A549 (cell line): Measurements from ENCODE around the gene MAP3K7CL. TPM values are rescaled to one million over a fixed set of nuclear protein-coding genes. Genes with fewer than 3 reads are reported as not detected.

Experiments
- ATAC-seq, 2 experiments: fragments of 200-7000 bp in 1 of 2; fragments of >200 bp in 1 of 2; cut with Nextera tagmentation in 1 of 2; cut with Tn5 transposase in 1 of 2; 3 replicates each; pipeline versions ENCODE4 v1.8.0 to v1.9.1; 2018 to 2020; ENCODE audit warnings: mild to moderate bottlenecking in 1 of 2, moderate library complexity in 1 of 2
- CTCF ChIA-PET: fragments of 300-600 bp; sonication (Branson Sonifier 250); formaldehyde crosslinking; extraction: SDS; loops from one replicate; lab custom pipeline; 2021; ENCODE audit warnings: antibody characterized with exemption, inconsistent platforms; lab: Yijun Ruan, JAX
- POLR2A ChIA-PET: fragments of 350-600 bp; formaldehyde crosslinking; extraction: SDS; loops from one replicate; lab custom pipeline; 2021; ENCODE audit warnings: antibody characterized with exemption, inconsistent platforms; lab: Yijun Ruan, JAX
- DNase-seq, 2 experiments: peaks; one replicate each; pipeline versions ENCODE4 v3.0.0 to v3.0.0-alpha.2; 2011 to 2016; ENCODE audit warnings: low read depth in 1 of 2, low spot score in 1 of 2
- FAIRE-seq: peaks from 2 replicates; lab custom pipeline; 2011; peaks lifted over from hg19 to GRCh38; lab: Jason Lieb, UNC
- H3K27ac ChIP-seq, 2 experiments: fragments of >200 bp; sonication (Bioruptor Twin); formaldehyde crosslinking; 3 replicates each; pipeline ENCODE4 v1.5.1; 2016 to 2017
- H3K4me1 ChIP-seq: fragments of >200 bp; sonication (Bioruptor Twin); formaldehyde crosslinking; 3 replicates; pipeline ENCODE4 v1.6.1; 2016
- H3K4me2 ChIP-seq: fragments of >200 bp; sonication (Bioruptor Twin); formaldehyde crosslinking; 3 replicates; pipeline ENCODE4 v1.6.1; 2016
- H3K4me3 ChIP-seq: fragments of >200 bp; sonication (Bioruptor Twin); formaldehyde crosslinking; 3 replicates; pipeline ENCODE4 v1.5.1; 2016
- H3K9me3 ChIP-seq: fragments of >200 bp; sonication (Bioruptor Twin); formaldehyde crosslinking; 3 replicates; pipeline ENCODE4 v1.6.1; 2016
- CBX2 ChIP-seq: fragments of 200-600 bp; sonication (generic); IDR thresholded peaks from 2 replicates; pipeline ENCODE4 v1.6.1; 2016; ENCODE audit warnings: low read depth, mild to moderate bottlenecking, borderline replicate concordance
- CBX8 ChIP-seq: fragments of 200-600 bp; sonication (generic); IDR thresholded peaks from 2 replicates; pipeline ENCODE4 v1.6.1; 2016
- EP300 ChIP-seq, 2 experiments: fragments of >200 bp; sonication (Bioruptor Twin); formaldehyde crosslinking; IDR thresholded peaks; 2 replicates in 1 of 2; 3 replicates in 1 of 2; pipeline ENCODE4 v1.6.1; 2016 to 2017
- HDAC2 ChIP-seq: fragments of 200-600 bp; sonication (generic); IDR thresholded peaks from 2 replicates; pipeline ENCODE4 v1.6.1; 2016
- HOXB5 ChIP-seq: fragments of 250-450 bp; sonication (Bioruptor Pico); IDR thresholded peaks from 2 replicates; pipeline ENCODE4 v1.5.0; 2020; ENCODE audit warnings: mild to moderate bottlenecking, moderate library complexity
- JUNB ChIP-seq: fragments of >200 bp; sonication (Bioruptor Twin); formaldehyde crosslinking; IDR thresholded peaks from 2 replicates; pipeline ENCODE4 v1.6.1; 2016
- KDM5A ChIP-seq: fragments of 200-600 bp; sonication (generic); IDR thresholded peaks from 2 replicates; pipeline ENCODE4 v1.6.1; 2016; ENCODE audit warnings: antibody characterized with exemption, mild to moderate bottlenecking
- MAFK ChIP-seq: fragments of 450-650 bp; IDR thresholded peaks from 2 replicates; pipeline ENCODE4 v1.6.1; 2014; ENCODE audit not compliant: partially characterized antibody
- NR3C1 ChIP-seq: fragments of >200 bp; sonication (Bioruptor Twin); formaldehyde crosslinking; IDR thresholded peaks from 3 replicates; pipeline ENCODE4 v1.6.1; 2017
- POLR2AphosphoS2 ChIP-seq: conservative IDR thresholded peaks from 2 replicates; pipeline ENCODE4 v1.6.1; 2012; ENCODE audit warnings: low read length, improper control_type of control experiment, inconsistent platforms
- RCOR1 ChIP-seq: fragments of 150-350 bp; IDR thresholded peaks from 2 replicates; pipeline ENCODE4 v1.6.1; 2014; ENCODE audit warnings: antibody characterized with exemption, low read length, low read depth
- SREBF2 ChIP-seq: fragments of 450-650 bp; IDR thresholded peaks from 2 replicates; pipeline ENCODE4 v1.6.1; 2014; ENCODE audit warnings: mild to moderate bottlenecking, moderate library complexity
- TFCP2L1 ChIP-seq: fragments of 250-450 bp; sonication (Bioruptor Pico); IDR thresholded peaks from 2 replicates; pipeline ENCODE4 v1.5.0; 2021; ENCODE audit warnings: mild to moderate bottlenecking
- ZFP36 ChIP-seq: fragments of 450-650 bp; IDR thresholded peaks from 2 replicates; pipeline ENCODE4 v1.6.1; 2014; ENCODE audit warnings: borderline replicate concordance; ENCODE audit not compliant: partially characterized antibody
- ZNF302 ChIP-seq: fragments of 250-450 bp; sonication (Bioruptor Pico); IDR thresholded peaks from 2 replicates; pipeline ENCODE4 v1.9.0; 2021; ENCODE audit warnings: inconsistent platforms, mild to moderate bottlenecking, moderate library complexity
- ZSCAN20 ChIP-seq: fragments of 250-450 bp; sonication (Bioruptor Pico); IDR thresholded peaks from 2 replicates; pipeline ENCODE4 v1.8.0; 2022; ENCODE audit warnings: mild to moderate bottlenecking, moderate library complexity
- WGBS: methylation state at CpG from one replicate; pipeline ENCODE4 v1.1.6; 2017; ENCODE audit errors: missing lambda C conversion rate; 5-methylcytosine and 5-hydroxymethylcytosine counted together
- polyA plus RNA-seq, 4 experiments: library from polyadenylated mRNA; depleted of rRNA in 3 of 4; stranded (reverse); fragments of >200 nt; fragmentation: RNase III in 1 of 4; extraction: RNeasy Plus Mini Kit Qiagen cat#74134 plus additional on column Dnase treatment in 1 of 4; gene quantifications; 2 replicates in 3 of 4; 3 replicates in 1 of 4; pipeline ENCODE4 v1.2.3, GENCODE V29; 2011 to 2017
- TF ChIP-seq, protein P1 (sequence below): fragments of 200-600 bp; sonication (generic); IDR thresholded peaks from 2 replicates; pipeline ENCODE4 v1.6.1; 2016; ENCODE audit warnings: antibody characterized with exemption, mild to moderate bottlenecking, moderate library complexity
- TF ChIP-seq, protein P2 (sequence below): fragments of 450-650 bp; IDR thresholded peaks from 2 replicates; pipeline ENCODE4 v1.6.1; 2014; ENCODE audit warnings: antibody characterized with exemption
- TF ChIP-seq, protein P3 (sequence below): IDR thresholded peaks from 2 replicates; pipeline ENCODE4 v1.6.1; 2012
- TF ChIP-seq, protein P4 (sequence below): IDR thresholded peaks from 2 replicates; pipeline ENCODE4 v1.6.1; 2012; ENCODE audit warnings: low read depth, borderline replicate concordance

MAP3K7CL gene
- polyA plus RNA-seq, 2 of the 4 experiments (the other 2 are of a cell fraction) = 2.9 to 5.7 TPM

DNA sequence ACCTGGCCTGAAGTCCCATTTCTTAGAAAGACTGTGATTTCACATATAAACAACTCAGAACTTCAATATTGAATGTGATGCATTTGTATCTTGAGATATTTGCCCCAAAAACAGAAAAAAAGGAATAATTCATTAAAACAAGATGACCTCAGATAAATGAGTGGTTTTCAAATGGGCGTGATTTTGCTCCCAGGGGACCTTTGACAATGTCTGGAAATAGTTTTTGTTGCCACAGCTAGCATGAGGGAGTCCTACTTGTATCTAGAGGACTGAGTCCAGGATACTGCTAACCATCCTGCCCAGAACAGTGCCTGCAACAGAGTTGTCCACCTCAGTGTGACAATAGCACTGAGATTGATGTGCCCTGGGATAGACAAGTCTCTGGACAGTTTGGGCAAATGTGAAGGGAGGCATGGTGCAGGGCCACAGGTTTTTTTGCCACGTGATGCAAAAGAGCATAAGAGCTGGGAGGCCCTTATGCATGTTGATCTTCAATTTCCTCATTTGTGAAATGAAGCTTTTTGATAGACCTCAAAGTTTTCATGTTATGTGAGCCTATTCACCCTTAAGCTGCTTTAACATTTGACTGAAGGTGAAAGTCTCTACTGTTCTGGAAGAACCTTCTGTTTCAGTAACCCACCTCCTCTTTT is 46.2 kb downstream of the MAP3K7CL start:
- WGBS = 88% methylated on average over 2 of the region's 2 CpGs
- Histone ChIP-seq H3K9me3 (no peaks in the 10 kb centered on the region), H3K4me2 (no peak overlapping the region), H3K27ac (0 out of 6 replicates have a peak overlapping the region, but pooled peaks of 1 of the 2 experiments have one; percentile 25), H3K4me3 (no peak overlapping the region), H3K4me1 (peaks cover 44% of the 10 kb centered on the region)
- no peak for FAIRE-seq
- no peak for ATAC-seq
- no peak for DNase-seq
- ChIA-PET CTCF (no interaction called here), POLR2A (no interaction called here)
- TF ChIP-seq, protein P1, sequence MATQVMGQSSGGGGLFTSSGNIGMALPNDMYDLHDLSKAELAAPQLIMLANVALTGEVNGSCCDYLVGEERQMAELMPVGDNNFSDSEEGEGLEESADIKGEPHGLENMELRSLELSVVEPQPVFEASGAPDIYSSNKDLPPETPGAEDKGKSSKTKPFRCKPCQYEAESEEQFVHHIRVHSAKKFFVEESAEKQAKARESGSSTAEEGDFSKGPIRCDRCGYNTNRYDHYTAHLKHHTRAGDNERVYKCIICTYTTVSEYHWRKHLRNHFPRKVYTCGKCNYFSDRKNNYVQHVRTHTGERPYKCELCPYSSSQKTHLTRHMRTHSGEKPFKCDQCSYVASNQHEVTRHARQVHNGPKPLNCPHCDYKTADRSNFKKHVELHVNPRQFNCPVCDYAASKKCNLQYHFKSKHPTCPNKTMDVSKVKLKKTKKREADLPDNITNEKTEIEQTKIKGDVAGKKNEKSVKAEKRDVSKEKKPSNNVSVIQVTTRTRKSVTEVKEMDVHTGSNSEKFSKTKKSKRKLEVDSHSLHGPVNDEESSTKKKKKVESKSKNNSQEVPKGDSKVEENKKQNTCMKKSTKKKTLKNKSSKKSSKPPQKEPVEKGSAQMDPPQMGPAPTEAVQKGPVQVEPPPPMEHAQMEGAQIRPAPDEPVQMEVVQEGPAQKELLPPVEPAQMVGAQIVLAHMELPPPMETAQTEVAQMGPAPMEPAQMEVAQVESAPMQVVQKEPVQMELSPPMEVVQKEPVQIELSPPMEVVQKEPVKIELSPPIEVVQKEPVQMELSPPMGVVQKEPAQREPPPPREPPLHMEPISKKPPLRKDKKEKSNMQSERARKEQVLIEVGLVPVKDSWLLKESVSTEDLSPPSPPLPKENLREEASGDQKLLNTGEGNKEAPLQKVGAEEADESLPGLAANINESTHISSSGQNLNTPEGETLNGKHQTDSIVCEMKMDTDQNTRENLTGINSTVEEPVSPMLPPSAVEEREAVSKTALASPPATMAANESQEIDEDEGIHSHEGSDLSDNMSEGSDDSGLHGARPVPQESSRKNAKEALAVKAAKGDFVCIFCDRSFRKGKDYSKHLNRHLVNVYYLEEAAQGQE = no peak
- no peak for TF ChIP-seq SREBF2
- TF ChIP-seq POLR2AphosphoS2 = no peak
- no peak for TF ChIP-seq ZSCAN20 (CRISPR knock-in tag)
- no peak for TF ChIP-seq JUNB
- TF ChIP-seq, protein P2, sequence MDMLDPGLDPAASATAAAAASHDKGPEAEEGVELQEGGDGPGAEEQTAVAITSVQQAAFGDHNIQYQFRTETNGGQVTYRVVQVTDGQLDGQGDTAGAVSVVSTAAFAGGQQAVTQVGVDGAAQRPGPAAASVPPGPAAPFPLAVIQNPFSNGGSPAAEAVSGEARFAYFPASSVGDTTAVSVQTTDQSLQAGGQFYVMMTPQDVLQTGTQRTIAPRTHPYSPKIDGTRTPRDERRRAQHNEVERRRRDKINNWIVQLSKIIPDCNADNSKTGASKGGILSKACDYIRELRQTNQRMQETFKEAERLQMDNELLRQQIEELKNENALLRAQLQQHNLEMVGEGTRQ = no peak
- no peak for TF ChIP-seq RCOR1
- TF ChIP-seq EP300 (IDR thresholded peaks at IDR 0.05) = no peak
- TF ChIP-seq, protein P3, sequence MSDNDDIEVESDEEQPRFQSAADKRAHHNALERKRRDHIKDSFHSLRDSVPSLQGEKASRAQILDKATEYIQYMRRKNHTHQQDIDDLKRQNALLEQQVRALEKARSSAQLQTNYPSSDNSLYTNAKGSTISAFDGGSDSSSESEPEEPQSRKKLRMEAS = no peak
- no peak for TF ChIP-seq KDM5A
- no peak for TF ChIP-seq MAFK
- TF ChIP-seq ZNF302 (CRISPR knock-in tag) = no peak

DNA sequence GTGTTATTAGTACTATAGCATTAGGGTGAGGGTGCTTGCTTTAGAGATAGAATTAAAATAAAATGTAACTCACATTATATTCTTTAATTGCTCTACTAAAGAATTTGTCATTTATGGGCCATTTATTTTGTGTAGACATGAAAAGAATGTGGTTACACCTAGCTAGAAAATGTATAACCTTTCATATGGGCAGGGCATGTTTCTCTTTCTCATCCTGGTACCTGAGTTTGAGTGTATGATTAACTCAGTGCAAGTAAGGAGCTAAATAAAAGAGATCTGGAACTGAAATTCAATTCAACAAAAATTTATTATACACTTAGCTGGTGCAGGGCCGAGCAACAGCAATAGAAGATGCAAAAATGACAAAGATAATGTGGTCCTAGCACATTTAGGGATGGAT is 47.4 kb downstream of the MAP3K7CL start:
- WGBS = 8% methylated on average over 1 of the region's 1 CpG
- POLR2A ChIA-PET = no interaction called here
- peak overlapping the region; percentile 33 for H3K4me2 ChIP-seq
- peaks cover 50% of the 10 kb centered on the region for H3K4me1 ChIP-seq
- H3K9me3 ChIP-seq = no peaks in the 10 kb centered on the region
- ATAC-seq (no peak), FAIRE-seq (no peak)
- TF ChIP-seq NR3C1 = no peak
- TF ChIP-seq, all 56 proteins: peak for 0
- Histone ChIP-seq H3K4me3 (no peak overlapping the region), H3K27ac (peak overlapping the region in 1 of 2 experiments; percentile 57; a peak in 3 of 6 replicates)
- CTCF ChIA-PET = interaction anchor here (0.6 to 1.9 kb wide), 3 partner anchors 13 to 253 kb away, joined by 3 to 9 read pairs (median 3); no protein-coding TSS in a partner anchor
- no peak for DNase-seq

DNA sequence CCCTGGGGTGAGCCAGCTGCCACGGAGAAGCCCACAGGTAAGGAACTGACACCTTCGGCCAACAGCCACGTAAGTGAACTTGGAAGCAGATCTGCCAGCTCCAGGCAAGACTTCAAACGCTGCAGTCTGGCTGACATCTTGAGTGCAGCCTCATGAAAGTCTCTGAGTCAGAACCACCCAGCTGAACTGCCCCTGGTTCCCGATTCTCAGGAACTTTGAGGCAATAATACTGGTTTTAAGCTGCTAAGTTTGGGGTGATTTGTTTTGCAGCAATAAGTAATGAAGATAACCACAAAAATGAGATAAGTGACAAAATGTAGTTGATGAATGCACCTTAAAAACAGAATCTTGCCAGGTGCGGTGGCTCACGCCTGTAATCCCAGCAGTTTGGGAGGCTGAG is 48.5 kb downstream of the MAP3K7CL start:
- no peaks in the 10 kb centered on the region for H3K9me3 ChIP-seq
- WGBS = 90% methylated on average over 7 of the region's 7 CpGs
- FAIRE-seq (no peak), ATAC-seq (no peak), DNase-seq (no peak)
- TF ChIP-seq HOXB5 (CRISPR knock-in tag) = no peak
- TF ChIP-seq CBX2 = no peak
- TF ChIP-seq TFCP2L1 (CRISPR knock-in tag) = no peak
- TF ChIP-seq CBX8 = no peak
- no peak for TF ChIP-seq EP300 (IDR thresholded peaks at IDR 0.05)
- TF ChIP-seq, protein P2 = no peak
- TF ChIP-seq, protein P4, sequence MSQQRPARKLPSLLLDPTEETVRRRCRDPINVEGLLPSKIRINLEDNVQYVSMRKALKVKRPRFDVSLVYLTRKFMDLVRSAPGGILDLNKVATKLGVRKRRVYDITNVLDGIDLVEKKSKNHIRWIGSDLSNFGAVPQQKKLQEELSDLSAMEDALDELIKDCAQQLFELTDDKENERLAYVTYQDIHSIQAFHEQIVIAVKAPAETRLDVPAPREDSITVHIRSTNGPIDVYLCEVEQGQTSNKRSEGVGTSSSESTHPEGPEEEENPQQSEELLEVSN = no peak
- no peak for TF ChIP-seq RCOR1
- no peak for TF ChIP-seq HDAC2
- TF ChIP-seq ZFP36 = no peak
- CTCF ChIA-PET = interaction anchor here (0.6 to 1.9 kb wide), 6 partner anchors 9 to 170 kb away, joined by 3 to 9 read pairs (median 3); no protein-coding TSS in a partner anchor
- H3K27ac ChIP-seq = peak overlapping the region in 1 of 2 experiments; percentile 40; a peak in 2 of 6 replicates
- H3K4me3 ChIP-seq = no peak overlapping the region
- peaks cover 56% of the 10 kb centered on the region for H3K4me1 ChIP-seq
- no peak overlapping the region for H3K4me2 ChIP-seq
- POLR2A ChIA-PET = no interaction called here
